Neural crest cell (in vitro differentiated cells): ENCODE results near the gene NMNAT2. TPM values are rescaled to one million over a fixed set of nuclear protein-coding genes. Genes with fewer than 3 reads are reported as not detected.

Source experiments
- DNase-seq: peaks from one replicate; pipeline ENCODE4 v3.0.0; 2021; ENCODE audit warnings: low read depth, mixed read lengths, low spot score
- H3K27ac Mint-ChIP-seq: one replicate; pipeline ENCODE4 v1.8.0; 2021; ENCODE audit warnings: mild to moderate bottlenecking, mixed read lengths; ENCODE audit not compliant: unreplicated experiment
- H3K27me3 Mint-ChIP-seq: 2 replicates; pipeline ENCODE4 v1.8.0; 2021; ENCODE audit warnings: low read depth, mild to moderate bottlenecking, mixed read lengths
- H3K36me3 Mint-ChIP-seq: 2 replicates; pipeline ENCODE4 v1.8.0; 2021; ENCODE audit warnings: low read depth, mild to moderate bottlenecking, mixed read lengths
- H3K4me1 Mint-ChIP-seq: 2 replicates; pipeline ENCODE4 v1.8.0; 2021; ENCODE audit warnings: mixed read lengths
- H3K4me3 Mint-ChIP-seq: one replicate; pipeline ENCODE4 v1.8.0; 2021; ENCODE audit warnings: mild to moderate bottlenecking, mixed read lengths
- H3K9me3 Mint-ChIP-seq: 2 replicates; pipeline ENCODE4 v1.8.0; 2021; ENCODE audit warnings: mixed read lengths
- CTCF ChIP-seq: fragments of 200-600 bp; sonication (generic); conservative IDR thresholded peaks from 2 replicates; pipeline ENCODE4 v1.5.0; 2021; ENCODE audit warnings: antibody characterized with exemption, mild to moderate bottlenecking
- total RNA-seq: library from RNA; stranded (reverse); gene quantifications from 2 replicates; pipeline ENCODE4 v1.2.1, GENCODE V29; 2021

The NMNAT2 gene
- total RNA-seq, 1 donor from 2014 or later = 4.5 TPM

- no peak overlapping the region for H3K27ac Mint-ChIP-seq
- no peaks in the 10 kb centered on the region for H3K9me3 Mint-ChIP-seq
- H3K27me3 Mint-ChIP-seq = peaks cover 6% of the 10 kb centered on the region
- no peaks in the 10 kb centered on the region for H3K36me3 Mint-ChIP-seq
- no peak for DNase-seq
- TF ChIP-seq CTCF = no peak
- peaks cover 5% of the 10 kb centered on the region for H3K4me1 Mint-ChIP-seq
- H3K4me3 Mint-ChIP-seq = no peak overlapping the region
Observed at GRCh38 chr1:183212870-183213269, 205.3 kb downstream of the NMNAT2 start.

- no peak overlapping the region for H3K27ac Mint-ChIP-seq
- H3K9me3 Mint-ChIP-seq = no peaks in the 10 kb centered on the region
- no peak for TF ChIP-seq CTCF
Observed at GRCh38 chr1:183210681-183211080, 207.5 kb downstream of the NMNAT2 start.

GRCh38 chr1:183209533-183210158 lies 208.5 kb downstream of the NMNAT2 start:
- peaks cover 6% of the 10 kb centered on the region for H3K27me3 Mint-ChIP-seq
- no peak for DNase-seq
- no peak for TF ChIP-seq CTCF
- H3K4me1 Mint-ChIP-seq = peaks cover 5% of the 10 kb centered on the region
- H3K27ac Mint-ChIP-seq = no peak overlapping the region
- H3K9me3 Mint-ChIP-seq = no peaks in the 10 kb centered on the region
- H3K4me3 Mint-ChIP-seq = no peak overlapping the region
- H3K36me3 Mint-ChIP-seq = no peaks in the 10 kb centered on the region

More at GRCh38 chr1:183210681-183211080, 207.5 kb downstream of the NMNAT2 start:
- Mint-ChIP-seq H3K27me3 (peaks cover 6% of the 10 kb centered on the region), H3K36me3 (no peaks in the 10 kb centered on the region), H3K4me1 (peaks cover 5% of the 10 kb centered on the region), H3K4me3 (no peak overlapping the region)
- DNase-seq = no peak

- no peaks in the 10 kb centered on the region for H3K27me3 Mint-ChIP-seq
- H3K36me3 Mint-ChIP-seq = no peaks in the 10 kb centered on the region
- no peak overlapping the region for H3K4me3 Mint-ChIP-seq
Observed at GRCh38 chr1:183206538-183207122, 211.6 kb downstream of the NMNAT2 start.

GRCh38 chr1:183205196-183205781 lies 212.9 kb downstream of the NMNAT2 start:
- Mint-ChIP-seq H3K27ac (no peak overlapping the region), H3K27me3 (no peaks in the 10 kb centered on the region)

More at GRCh38 chr1:183206538-183207122, 211.6 kb downstream of the NMNAT2 start:
- no peaks in the 10 kb centered on the region for H3K9me3 Mint-ChIP-seq
- no peak for TF ChIP-seq CTCF
- no peaks in the 10 kb centered on the region for H3K4me1 Mint-ChIP-seq
- H3K27ac Mint-ChIP-seq = no peak overlapping the region
- no peak for DNase-seq

More at GRCh38 chr1:183205196-183205781, 212.9 kb downstream of the NMNAT2 start:
- Mint-ChIP-seq H3K4me3 (no peak overlapping the region), H3K36me3 (no peaks in the 10 kb centered on the region), H3K4me1 (peaks cover 11% of the 10 kb centered on the region), H3K9me3 (no peaks in the 10 kb centered on the region)
- TF ChIP-seq CTCF = no peak
- no peak for DNase-seq
